Uterus (tissue), 4 donors: ENCODE results near the gene FNBP1. TPM values are rescaled to one million over a fixed set of nuclear protein-coding genes. Genes with fewer than 3 reads are reported as not detected.

ENCODE experiments used
- DNase-seq, 2 donors: peaks; one replicate each; pipeline ENCODE4 v3.0.0-alpha.2; 2019 to 2020
- H3K27ac ChIP-seq, 2 donors: fragments of 200-600 bp; sonication (generic); 1 replicate in 1 of 2; 2 replicates in 1 of 2; pipeline ENCODE4 v1.5.1; 2016 to 2018
- H3K27me3 ChIP-seq, 2 donors: fragments of 200-600 bp; sonication (generic); one replicate each; pipeline ENCODE4 v1.5.1; 2018 to 2019; ENCODE audit warnings: control low read depth in 1 of 2
- H3K36me3 ChIP-seq, 2 donors: fragments of 200-600 bp; sonication (generic); one replicate each; pipeline ENCODE4 v1.5.1; 2019; ENCODE audit warnings: control low read depth in 1 of 2
- H3K4me1 ChIP-seq, 2 donors: fragments of 200-600 bp; sonication (generic); one replicate each; pipeline ENCODE4 v1.5.1; 2018 to 2019; ENCODE audit warnings: control low read depth in 1 of 2
- H3K4me3 ChIP-seq, 2 donors: fragments of 200-600 bp; sonication (generic); 1 replicate in 1 of 2; 2 replicates in 1 of 2; pipeline ENCODE4 v1.5.1; 2018 to 2019; ENCODE audit warnings: mild to moderate bottlenecking in 1 of 2
- H3K9me3 ChIP-seq, 2 donors: fragments of 200-600 bp; sonication (generic); one replicate each; pipeline ENCODE4 v1.5.1; 2019; ENCODE audit warnings: control low read depth in 1 of 2
- POLR2A ChIP-seq, 2 donors: fragments of 450-650 bp; IDR thresholded peaks; one replicate each; pipeline ENCODE4 v1.6.1; 2016; ENCODE audit warnings: antibody characterized with exemption in 2 of 2, mild to moderate bottlenecking in 1 of 2, moderate library complexity in 1 of 2
- intact Hi-C: fragments of 100-400 bp; cut with DNase I; formaldehyde crosslinking; loops from one replicate; pipeline ENCODE4 v1.15.1; 2023; ENCODE audit warnings: low total_unique reads
- total RNA-seq, 4 donors: library from RNA; depleted of rRNA in 3 of 4; stranded (reverse); fragments of >200 nt in 3 of 4; gene quantifications; one replicate each; pipeline versions ENCODE4 v1.1.0 to v1.2.4, GENCODE V29; 2014 to 2023
- TF ChIP-seq, protein P1 (sequence below), 4 experiments: fragments of 200-600 bp in 2 of 4; fragments of 450-650 bp in 2 of 4; sonication (generic) in 2 of 4; IDR thresholded peaks; one replicate each; pipeline ENCODE4 v1.5.1; 2016 to 2019; ENCODE audit warnings: antibody characterized with exemption in 4 of 4, mild to moderate bottlenecking in 2 of 4, moderate library complexity in 1 of 4
- donor health status: DM: yes; HTN: yes; CAD: no.

The FNBP1 gene
- total RNA-seq, 4 donors from 2014 or later = 18.5 to 102 (median 77.2) TPM

DNA sequence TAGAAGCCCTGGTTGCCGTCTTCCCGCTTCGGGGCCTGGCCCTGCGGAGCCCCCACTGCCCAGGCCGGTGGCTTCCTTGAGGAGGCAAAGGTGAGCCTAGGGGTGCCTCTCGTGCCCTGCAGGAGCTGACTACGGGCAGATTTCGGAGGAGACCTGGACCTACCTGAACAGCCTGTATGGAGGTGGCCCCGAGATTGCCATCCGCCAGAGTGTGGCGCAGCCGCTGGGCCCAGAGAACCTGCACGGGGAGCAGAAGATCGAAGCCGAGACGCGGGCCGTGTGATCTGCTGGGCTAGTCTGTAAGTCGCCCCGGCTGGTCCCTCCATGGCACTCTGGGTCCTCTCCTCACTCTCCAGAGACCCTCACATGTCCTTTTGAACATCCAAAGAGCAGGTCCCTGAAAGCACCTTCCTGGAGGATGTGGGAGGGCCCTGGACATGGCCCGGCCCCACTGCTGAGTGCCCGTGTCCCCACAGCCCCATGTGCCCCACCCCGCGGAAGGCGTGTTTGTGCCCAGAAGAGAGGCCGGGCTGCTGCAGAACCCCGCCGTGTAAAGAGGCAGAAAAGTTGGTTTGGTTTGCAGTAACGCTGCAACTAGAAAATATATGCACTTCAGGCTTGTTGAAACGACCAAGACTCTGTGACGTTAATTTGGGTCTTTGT, 162.9 kb downstream of the FNBP1 start:
- no peaks in the 10 kb centered on the region for H3K36me3 ChIP-seq
- intact Hi-C loops = loop anchor here (10.0 kb wide), 1 partner anchor 355 kb away; no protein-coding TSS in a partner anchor
- H3K4me1 ChIP-seq = peaks cover 0 to 5% of the 10 kb centered on the region in 2 donors
- no peak for TF ChIP-seq POLR2A (IDR thresholded peaks at IDR 0.05)
- TF ChIP-seq, protein P1, sequence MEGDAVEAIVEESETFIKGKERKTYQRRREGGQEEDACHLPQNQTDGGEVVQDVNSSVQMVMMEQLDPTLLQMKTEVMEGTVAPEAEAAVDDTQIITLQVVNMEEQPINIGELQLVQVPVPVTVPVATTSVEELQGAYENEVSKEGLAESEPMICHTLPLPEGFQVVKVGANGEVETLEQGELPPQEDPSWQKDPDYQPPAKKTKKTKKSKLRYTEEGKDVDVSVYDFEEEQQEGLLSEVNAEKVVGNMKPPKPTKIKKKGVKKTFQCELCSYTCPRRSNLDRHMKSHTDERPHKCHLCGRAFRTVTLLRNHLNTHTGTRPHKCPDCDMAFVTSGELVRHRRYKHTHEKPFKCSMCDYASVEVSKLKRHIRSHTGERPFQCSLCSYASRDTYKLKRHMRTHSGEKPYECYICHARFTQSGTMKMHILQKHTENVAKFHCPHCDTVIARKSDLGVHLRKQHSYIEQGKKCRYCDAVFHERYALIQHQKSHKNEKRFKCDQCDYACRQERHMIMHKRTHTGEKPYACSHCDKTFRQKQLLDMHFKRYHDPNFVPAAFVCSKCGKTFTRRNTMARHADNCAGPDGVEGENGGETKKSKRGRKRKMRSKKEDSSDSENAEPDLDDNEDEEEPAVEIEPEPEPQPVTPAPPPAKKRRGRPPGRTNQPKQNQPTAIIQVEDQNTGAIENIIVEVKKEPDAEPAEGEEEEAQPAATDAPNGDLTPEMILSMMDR (IDR thresholded peaks at IDR 0.05) = no peak
- H3K27me3 ChIP-seq = no peaks in the 10 kb centered on the region
- no peak overlapping the region for H3K4me3 ChIP-seq
- no peak for DNase-seq
- no peaks in the 10 kb centered on the region for H3K9me3 ChIP-seq
- no peak overlapping the region for H3K27ac ChIP-seq

- Histone ChIP-seq H3K36me3 (no peaks in the 10 kb centered on the region), H3K9me3 (no peaks in the 10 kb centered on the region), H3K4me1 (no peaks in the 10 kb centered on the region), H3K27ac (no peak overlapping the region), H3K27me3 (no peaks in the 10 kb centered on the region), H3K4me3 (no peak overlapping the region)
- intact Hi-C loops = no loop called here
- DNase-seq = no peak
- TF ChIP-seq POLR2A (IDR thresholded peaks at IDR 0.05) = no peak
- TF ChIP-seq, protein P1 (IDR thresholded peaks at IDR 0.05) = no peak
Observed at GRCh38 chr9:129879103-129879699, 163.8 kb downstream of the FNBP1 start.

- DNase-seq = no peak
- H3K4me1 ChIP-seq = no peaks in the 10 kb centered on the region
- intact Hi-C loops = no loop called here
- H3K27ac ChIP-seq = no peak overlapping the region
- no peaks in the 10 kb centered on the region for H3K9me3 ChIP-seq
- no peak for TF ChIP-seq POLR2A (IDR thresholded peaks at IDR 0.05)
- TF ChIP-seq, protein P1 (IDR thresholded peaks at IDR 0.05) = no peak
- no peaks in the 10 kb centered on the region for H3K27me3 ChIP-seq
- H3K4me3 ChIP-seq = no peak overlapping the region
- H3K36me3 ChIP-seq = no peaks in the 10 kb centered on the region
Observed at GRCh38 chr9:129878291-129878690, 164.7 kb downstream of the FNBP1 start.

DNA sequence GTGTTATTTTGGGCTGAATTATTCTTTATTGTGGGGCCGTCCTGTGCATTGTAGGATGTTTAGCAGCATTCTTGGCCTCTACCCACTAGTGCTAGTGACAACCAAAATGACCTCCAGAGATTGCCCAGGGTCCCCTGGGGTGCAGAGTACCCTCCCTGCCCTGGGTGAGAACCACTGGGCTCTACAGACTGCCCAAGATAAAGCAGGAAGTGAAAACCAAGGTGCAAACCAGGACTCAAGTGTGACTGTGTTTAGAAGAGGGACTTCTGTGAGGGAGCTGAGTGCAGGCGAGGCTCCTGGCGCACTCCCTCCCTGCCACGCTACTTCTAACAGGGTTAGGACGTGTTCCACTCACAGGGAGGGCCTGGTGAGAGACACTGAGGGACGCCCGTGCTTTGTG, 166.2 kb downstream of the FNBP1 start:
- Histone ChIP-seq H3K27me3 (no peaks in the 10 kb centered on the region), H3K4me1 (no peaks in the 10 kb centered on the region), H3K36me3 (no peaks in the 10 kb centered on the region), H3K9me3 (no peaks in the 10 kb centered on the region), H3K27ac (no peak overlapping the region), H3K4me3 (no peak overlapping the region)
- TF ChIP-seq, protein P1 (IDR thresholded peaks at IDR 0.05) = no peak
- no peak for TF ChIP-seq POLR2A (IDR thresholded peaks at IDR 0.05)
- DNase-seq = no peak
- intact Hi-C loops = no loop called here

- DNase-seq = no peak
- intact Hi-C loops = no loop called here
- Histone ChIP-seq H3K27me3 (no peaks in the 10 kb centered on the region), H3K27ac (no peak overlapping the region), H3K4me1 (no peaks in the 10 kb centered on the region), H3K4me3 (no peak overlapping the region), H3K9me3 (no peaks in the 10 kb centered on the region), H3K36me3 (no peaks in the 10 kb centered on the region)
- no peak for TF ChIP-seq POLR2A (IDR thresholded peaks at IDR 0.05)
- TF ChIP-seq, protein P1 (IDR thresholded peaks at IDR 0.05) = no peak
Observed at GRCh38 chr9:129875687-129876395, 167.1 kb downstream of the FNBP1 start.
